Measurements from ENCODE around the gene TMEM184B. TPM values are rescaled to one million over a fixed set of nuclear protein-coding genes. Genes with fewer than 3 reads are reported as not detected.

TMEM184B gene
- total RNA-seq = 68.5 and 74.1 TPM in 2 replicates

DNA sequence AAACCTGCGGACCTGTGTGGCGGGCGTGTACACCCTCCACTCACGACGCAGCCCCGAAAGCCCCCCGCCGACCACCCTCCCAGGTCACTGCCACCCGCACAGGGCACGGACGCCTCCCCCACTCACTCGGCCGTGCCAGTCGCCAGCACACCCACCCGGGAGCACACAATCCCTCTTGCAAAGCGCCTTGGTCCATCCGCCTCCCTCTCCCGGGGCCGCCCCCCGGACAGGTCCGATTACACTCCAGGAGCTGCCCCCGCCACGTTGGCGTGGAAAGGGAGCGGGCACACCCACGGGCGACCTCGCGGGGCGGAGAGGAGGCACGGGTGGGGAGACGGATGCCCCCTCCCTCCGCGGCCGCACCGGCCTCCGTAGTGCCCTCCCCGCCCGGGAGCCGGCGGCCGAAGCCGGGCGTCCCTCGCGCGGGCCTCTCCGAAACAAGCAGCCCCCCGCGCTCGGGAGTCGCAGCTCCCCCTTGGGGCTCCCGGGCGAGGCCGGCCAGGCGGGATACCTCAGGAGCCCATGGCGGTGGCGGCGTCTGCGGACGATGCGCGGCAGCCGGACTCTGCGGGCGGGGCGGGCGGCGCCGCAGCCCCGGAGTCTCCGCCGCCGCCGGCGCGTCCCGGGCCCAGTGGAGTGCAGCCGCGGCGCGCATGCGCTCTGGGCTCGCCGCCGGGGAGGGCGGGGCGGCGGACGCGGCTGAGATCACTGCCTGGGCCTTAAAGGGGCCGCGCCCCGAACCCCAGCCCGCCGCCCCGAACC lies at the start of gene TMEM184B:
Gene TMEM184B (minus strand): TSS at position 638 of the 762 bp plus-strand sequence. CDS start 25,049 bp downstream, outside the sequence.

DNA sequence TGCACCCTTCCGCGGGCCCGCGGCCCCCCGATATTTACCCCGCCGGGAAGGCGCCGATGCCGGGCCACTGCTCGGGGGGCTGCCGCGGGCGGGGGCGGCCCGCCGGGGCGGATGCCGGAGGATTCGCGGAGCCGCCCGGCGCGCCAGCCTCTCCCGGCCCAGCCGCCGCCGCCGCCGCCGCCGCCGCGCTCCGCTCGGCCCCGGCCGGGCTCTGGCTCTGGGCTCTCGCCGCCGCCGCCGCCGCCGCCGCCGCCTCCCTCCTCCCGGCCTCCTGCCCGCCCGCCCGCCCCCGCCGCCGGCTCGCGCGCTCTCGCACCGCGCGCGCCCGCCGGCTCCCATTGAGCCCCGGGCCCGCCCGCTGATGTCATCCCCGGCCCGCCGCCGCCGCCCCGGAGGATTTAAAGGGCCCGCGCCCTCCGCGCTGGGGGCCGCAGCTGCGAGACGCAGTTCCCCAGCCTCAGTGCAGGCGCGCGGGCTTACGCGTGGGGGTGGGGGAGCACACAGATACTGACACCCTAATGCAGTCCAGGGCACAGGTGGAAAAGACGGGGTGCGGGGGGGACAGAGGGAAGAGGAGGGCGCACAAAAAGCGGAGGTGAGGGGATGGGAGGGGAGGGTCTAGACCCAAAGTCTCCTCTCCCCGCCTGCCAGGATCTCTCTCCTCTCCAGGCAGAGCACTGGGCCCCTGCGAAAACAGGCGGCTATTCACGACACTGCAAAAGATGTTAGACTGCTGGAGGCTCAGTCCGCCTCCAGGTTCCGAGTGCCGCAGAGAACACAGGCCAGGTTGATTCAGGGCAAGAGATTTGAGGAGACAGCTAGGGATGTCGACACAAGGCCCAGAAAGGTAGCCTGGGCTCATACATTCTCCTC lies 44.5 kb upstream of the TMEM184B start, which contains the start of gene CSNK1E:
Gene CSNK1E (minus strand): TSS at position 312 of the 873 bp plus-strand sequence. CDS start 3,276 bp downstream, outside the sequence.

DNA sequence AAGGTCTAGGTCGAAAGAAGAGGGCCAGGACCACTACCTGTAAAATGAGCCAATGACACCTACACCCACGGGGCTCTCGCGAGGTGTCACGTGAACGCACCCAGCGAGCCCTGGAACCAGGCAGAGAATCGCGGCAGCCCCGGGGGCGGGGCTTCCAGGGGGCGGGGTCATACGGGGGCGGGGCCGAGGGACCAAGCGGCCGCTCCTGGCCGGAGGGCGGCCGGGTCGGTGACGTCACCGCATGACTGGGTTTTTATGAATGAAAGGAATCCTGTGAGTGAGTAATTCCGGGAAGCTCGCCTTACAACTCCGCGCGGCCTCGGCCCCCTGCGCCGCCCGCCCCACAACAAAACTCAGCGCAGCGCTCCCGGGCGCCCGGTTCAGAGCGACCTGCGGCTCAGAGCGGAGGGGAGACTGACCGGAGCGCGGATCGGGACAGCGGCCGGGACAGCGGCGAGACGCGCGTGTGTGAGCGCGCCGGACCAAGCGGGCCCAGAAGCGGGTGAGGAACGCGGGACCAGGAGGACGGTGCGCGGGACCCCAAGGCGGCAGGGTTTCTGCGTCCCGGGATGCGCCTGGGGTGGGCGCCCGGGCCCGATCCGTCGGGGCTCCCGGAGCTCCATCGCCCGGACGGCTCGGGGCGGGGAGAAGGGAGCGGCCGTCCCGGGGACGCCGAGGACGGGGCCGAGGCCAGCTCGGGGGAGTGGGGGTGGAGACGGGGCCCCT lies 70.9 kb downstream of the TMEM184B start, which contains the start of gene MAFF:
Gene MAFF (plus strand): TSS at position 284 of the 726 bp plus-strand sequence. CDS start 11,860 bp downstream, outside the sequence.

DNA sequence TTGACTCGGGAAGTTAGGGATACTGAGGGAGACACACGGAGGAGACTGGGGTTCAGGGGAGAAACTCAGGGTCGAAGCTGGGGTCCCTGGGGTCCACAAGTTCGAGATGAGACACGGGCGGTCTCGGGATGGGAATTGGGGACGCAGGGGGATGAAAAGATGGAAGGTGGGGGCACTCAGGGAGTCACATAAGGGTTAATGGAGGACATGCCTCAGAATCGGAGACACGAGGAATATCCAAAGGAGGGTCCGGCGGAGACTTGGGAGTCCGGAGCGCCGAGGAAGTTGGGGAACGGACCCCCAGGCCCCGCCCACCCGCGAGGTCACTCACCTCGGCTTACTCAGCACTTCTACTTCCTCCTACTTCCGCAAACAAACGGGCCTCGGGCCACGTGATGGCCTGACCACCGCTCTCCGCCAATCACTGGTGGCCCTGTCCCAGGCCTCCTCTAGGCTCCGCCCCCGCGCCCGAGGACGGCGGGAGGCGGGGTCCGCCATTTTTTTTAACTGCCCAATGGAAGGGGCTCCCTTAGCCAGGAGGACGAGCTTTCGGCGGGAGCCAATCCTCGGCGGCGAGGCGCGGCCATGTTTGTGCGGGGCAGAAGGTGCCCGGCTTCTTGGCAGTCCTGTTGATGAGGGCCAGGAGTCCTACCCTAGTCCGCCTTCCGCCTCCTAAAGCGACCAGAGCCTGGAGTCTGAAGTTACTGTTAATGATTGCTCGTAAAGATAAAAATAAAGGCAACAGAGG lies 91.2 kb downstream of the TMEM184B start, which contains the start of gene PLA2G6:
Gene PLA2G6 (minus strand): TSS at position 378 of the 748 bp plus-strand sequence. CDS start 12,404 bp downstream, outside the sequence.

Other genes with a start within 250 kb of the TMEM184B start
- 15.3 and 17.4 TPM in 2 replicates for gene PICK1, start 215.6 kb downstream of the TMEM184B start, total RNA-seq
- gene SLC16A8, start 188.8 kb downstream of the TMEM184B start, total RNA-seq = 0.17 TPM in 1 of 2 replicates, not detected in the other
- 0.17 and 0.59 TPM in 2 replicates for gene BAIAP2L2, start 162.3 kb downstream of the TMEM184B start, total RNA-seq
- gene PLA2G6, start 91.2 kb downstream of the TMEM184B start, total RNA-seq = 2.9 and 4.9 TPM in 2 replicates
- 15.0 and 16.1 TPM in 2 replicates for gene MAFF, start 71.0 kb downstream of the TMEM184B start, total RNA-seq
- 130 and 132 TPM in 2 replicates for gene CSNK1E, start 44.4 kb upstream of the TMEM184B start, total RNA-seq
- not detected in 2 replicates for gene KCNJ4, start 182.2 kb upstream of the TMEM184B start, total RNA-seq
- gene KDELR3, start 195.1 kb upstream of the TMEM184B start, total RNA-seq = 98.7 and 105 TPM in 2 replicates
- gene DDX17, start 233.3 kb upstream of the TMEM184B start, total RNA-seq = 229 and 307 TPM in 2 replicates